ENCODE results near the gene IFI27L2.

- TF ChIP-seq CTCF (conservative IDR thresholded peaks at IDR 0.05; ENCODE audit: low read depth in 2 of 2) (no peak), EZH2phosphoT487 (IDR thresholded peaks at IDR 0.05; ENCODE audit: unreplicated experiment) (no peak), JUNB (IDR thresholded peaks at IDR 0.05; ENCODE audit: unreplicated experiment) (no peak), EZH2 (IDR thresholded peaks at IDR 0.05; ENCODE audit: low read depth, unreplicated experiment) (no peak)
Measured at GRCh38 chr14:94113490-94113889, 15.9 kb downstream of the IFI27L2 start.
